D721Med (cell line): ENCODE measurements around the gene SLC44A5.

ENCODE experiments used
- DNase-seq: peaks from one replicate; pipeline ENCODE4 v3.0.0; 2011; ENCODE audit warnings: low spot score; ENCODE audit not compliant: insufficient read length
- FAIRE-seq: peaks from 2 replicates; lab custom pipeline; 2011; peaks lifted over from hg19 to GRCh38; lab: Jason Lieb, UNC
- TF ChIP-seq, protein P1 (sequence below): IDR thresholded peaks from 2 replicates; pipeline ENCODE4 v1.5.1; 2012; ENCODE audit warnings: mild to moderate bottlenecking, control low read depth; ENCODE audit not compliant: insufficient read depth; ENCODE audit errors: missing control alignments

Gene SLC44A5

DNA sequence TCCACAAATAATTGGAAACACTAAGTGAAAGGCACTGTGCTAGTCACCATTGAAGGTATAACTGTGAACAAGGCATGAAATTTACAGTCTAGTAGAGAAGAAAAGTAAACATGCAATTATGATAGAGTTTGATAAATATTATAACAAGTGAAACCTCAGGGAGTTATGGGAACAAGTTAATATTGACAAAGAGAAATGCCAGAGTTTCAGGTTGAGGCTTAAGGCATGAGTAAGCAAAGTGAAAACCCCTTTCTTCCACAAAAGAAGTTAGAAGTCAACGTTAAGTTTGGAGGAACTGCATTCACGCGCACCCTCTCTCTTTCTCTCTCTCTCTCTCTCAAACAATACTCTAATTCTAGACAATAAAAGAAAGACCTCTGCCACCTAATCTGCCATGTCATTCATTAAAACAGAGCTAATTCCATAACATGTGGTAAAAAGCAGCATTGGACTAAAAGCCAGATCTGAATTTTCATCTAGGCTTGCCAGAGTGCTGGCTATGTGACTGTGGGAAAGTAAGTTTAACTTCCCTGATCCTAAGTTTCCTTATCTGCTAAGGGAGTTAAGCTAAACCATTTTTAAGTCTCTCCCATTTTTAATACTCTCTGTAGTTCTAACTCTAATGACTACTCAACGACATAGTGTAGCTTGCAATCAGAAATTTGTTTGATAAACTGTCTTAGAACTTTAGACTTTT lies 22.0 kb downstream of the SLC44A5 start:
- DNase-seq (no peak), FAIRE-seq (no peak)
- TF ChIP-seq, protein P1, sequence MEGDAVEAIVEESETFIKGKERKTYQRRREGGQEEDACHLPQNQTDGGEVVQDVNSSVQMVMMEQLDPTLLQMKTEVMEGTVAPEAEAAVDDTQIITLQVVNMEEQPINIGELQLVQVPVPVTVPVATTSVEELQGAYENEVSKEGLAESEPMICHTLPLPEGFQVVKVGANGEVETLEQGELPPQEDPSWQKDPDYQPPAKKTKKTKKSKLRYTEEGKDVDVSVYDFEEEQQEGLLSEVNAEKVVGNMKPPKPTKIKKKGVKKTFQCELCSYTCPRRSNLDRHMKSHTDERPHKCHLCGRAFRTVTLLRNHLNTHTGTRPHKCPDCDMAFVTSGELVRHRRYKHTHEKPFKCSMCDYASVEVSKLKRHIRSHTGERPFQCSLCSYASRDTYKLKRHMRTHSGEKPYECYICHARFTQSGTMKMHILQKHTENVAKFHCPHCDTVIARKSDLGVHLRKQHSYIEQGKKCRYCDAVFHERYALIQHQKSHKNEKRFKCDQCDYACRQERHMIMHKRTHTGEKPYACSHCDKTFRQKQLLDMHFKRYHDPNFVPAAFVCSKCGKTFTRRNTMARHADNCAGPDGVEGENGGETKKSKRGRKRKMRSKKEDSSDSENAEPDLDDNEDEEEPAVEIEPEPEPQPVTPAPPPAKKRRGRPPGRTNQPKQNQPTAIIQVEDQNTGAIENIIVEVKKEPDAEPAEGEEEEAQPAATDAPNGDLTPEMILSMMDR: no peak

- no peak for FAIRE-seq
- TF ChIP-seq, protein P1: no peak
- no peak for DNase-seq
Observed at GRCh38 chr1:75587692-75588091, 23.2 kb downstream of the SLC44A5 start.

- DNase-seq (no peak), FAIRE-seq (no peak)
- TF ChIP-seq, protein P1: no peak
Observed at GRCh38 chr1:75583282-75583681, 27.6 kb downstream of the SLC44A5 start.

DNA sequence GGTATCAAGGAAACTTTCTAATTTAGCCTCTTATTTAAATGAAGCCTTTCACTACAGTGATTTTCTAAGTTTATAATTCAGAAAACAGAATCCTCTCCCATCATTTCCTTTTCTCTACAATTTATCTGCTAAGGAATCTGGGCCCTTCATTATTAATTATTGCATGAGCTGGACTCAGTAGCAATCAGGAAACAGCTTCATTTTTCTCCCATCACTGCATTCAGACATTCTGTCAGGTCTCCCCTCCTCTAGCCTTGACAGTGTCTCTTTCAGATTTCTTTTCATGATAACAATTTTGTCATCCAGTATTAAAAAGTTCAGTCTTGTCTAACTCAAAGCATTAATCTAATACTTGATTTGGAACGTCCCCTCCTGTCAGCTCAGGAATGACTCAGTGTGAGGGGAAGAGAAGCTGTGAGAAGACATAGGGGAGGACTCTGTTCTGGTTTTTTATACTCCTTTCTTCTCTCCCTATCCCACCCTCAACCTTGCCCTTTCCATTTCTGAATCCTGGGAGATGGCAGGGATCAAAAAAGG lies 28.1 kb downstream of the SLC44A5 start:
- TF ChIP-seq, protein P1: peak; percentile 17
- DNase-seq: no peak
- no peak for FAIRE-seq

DNA sequence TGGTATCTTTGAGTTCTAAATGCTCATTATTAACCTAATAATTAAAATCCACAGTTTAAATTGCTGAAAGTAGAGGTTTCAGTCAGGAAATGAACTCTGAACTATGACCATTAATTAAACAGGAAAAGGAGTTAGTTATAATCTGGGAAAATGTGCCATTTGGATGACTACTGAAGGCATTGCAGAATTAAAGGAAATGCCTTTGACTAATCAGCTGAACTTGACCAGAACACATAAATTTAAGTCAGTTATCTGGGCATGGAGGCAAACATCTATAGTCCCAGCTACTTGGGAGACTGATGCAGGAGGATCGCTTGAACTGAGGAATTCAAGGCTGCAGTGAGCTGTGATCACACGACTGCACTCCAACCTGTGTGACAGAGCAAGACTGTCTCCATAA lies 31.9 kb downstream of the SLC44A5 start:
- TF ChIP-seq, protein P1: no peak
- no peak for FAIRE-seq
- no peak for DNase-seq

DNA sequence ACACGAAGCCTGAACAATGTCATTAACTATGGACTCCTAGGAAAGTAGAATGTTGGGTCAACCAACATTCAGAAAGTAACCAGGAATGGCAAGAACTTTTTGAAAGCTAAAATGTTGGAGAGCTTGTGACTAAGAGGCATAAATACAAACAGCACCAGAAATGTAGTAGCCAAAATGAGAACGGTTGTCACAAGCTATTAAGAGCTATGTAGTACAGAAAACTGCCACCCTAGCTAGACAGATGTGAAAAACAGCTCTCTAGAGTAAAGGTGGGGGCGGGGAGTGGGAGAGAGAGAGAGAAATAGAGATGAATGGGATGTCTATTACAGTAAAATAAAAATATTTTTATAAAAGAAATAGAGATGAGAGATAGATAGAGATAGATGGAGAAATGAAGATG lies 35.1 kb downstream of the SLC44A5 start:
- TF ChIP-seq, protein P1: no peak
- FAIRE-seq (no peak), DNase-seq (no peak)

DNA sequence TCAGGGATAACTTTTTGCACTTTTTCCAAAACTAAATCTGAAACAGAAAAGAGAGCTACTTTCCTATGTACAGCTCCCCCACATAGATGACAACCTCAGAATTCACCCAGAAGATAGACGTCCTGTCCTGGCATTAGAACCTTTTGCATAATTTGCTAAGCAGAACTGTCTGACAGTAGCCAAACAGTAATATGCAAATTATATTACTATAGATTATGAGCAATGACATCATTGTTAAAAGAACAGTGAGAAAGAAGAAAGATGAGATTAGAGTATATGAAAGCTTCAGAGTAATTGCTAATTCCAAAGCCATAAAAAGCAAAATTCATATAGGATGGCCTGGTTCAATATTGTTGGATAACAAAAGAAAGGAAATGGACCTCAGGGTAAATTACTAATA lies 43.7 kb downstream of the SLC44A5 start:
- no peak for DNase-seq
- TF ChIP-seq, protein P1: no peak
- FAIRE-seq: no peak
